ENCODE data around the gene IGF2R.

- TF ChIP-seq EZH2 (IDR thresholded peaks at IDR 0.05; ENCODE audit: insufficient read depth, poor library complexity, severe bottlenecking), result no peak
- no peak for TF ChIP-seq EZH2phosphoT487 (IDR thresholded peaks at IDR 0.05; ENCODE audit: insufficient read depth, low read depth)
Observed at GRCh38 chr6:160073272-160073671, 104.4 kb downstream of the IGF2R start.
